GM10847 (cell line): ENCODE data around the gene BCAS3.

Experiments used
- POLR2A ChIP-seq: IDR thresholded peaks from 2 replicates; pipeline ENCODE4 v1.6.1; 2011; ENCODE audit not compliant: insufficient read length; ENCODE audit errors: extremely low read depth

BCAS3 gene

GRCh38 chr17:60720763-60721531, 43.3 kb downstream of the BCAS3 start:
- TF ChIP-seq POLR2A: no peak

- no peak for TF ChIP-seq POLR2A
Measured at GRCh38 chr17:60724647-60725046, 47.0 kb downstream of the BCAS3 start.

GRCh38 chr17:60729854-60730253, 52.2 kb downstream of the BCAS3 start:
- no peak for TF ChIP-seq POLR2A

- no peak for TF ChIP-seq POLR2A
Measured at GRCh38 chr17:60730273-60730672, 52.6 kb downstream of the BCAS3 start.

GRCh38 chr17:60738287-60738686, 60.6 kb downstream of the BCAS3 start:
- no peak for TF ChIP-seq POLR2A

GRCh38 chr17:60740584-60740983, 62.9 kb downstream of the BCAS3 start:
- no peak for TF ChIP-seq POLR2A

- TF ChIP-seq POLR2A: no peak
Measured at GRCh38 chr17:60741031-60741430, 63.4 kb downstream of the BCAS3 start.

GRCh38 chr17:60743282-60743681, 65.6 kb downstream of the BCAS3 start:
- no peak for TF ChIP-seq POLR2A

GRCh38 chr17:60743799-60744198, 66.1 kb downstream of the BCAS3 start:
- no peak for TF ChIP-seq POLR2A

- TF ChIP-seq POLR2A: no peak
Measured at GRCh38 chr17:60744355-60744966, 66.8 kb downstream of the BCAS3 start.

- no peak for TF ChIP-seq POLR2A
Measured at GRCh38 chr17:60745544-60745943, 67.9 kb downstream of the BCAS3 start.

- TF ChIP-seq POLR2A: no peak
Measured at GRCh38 chr17:60747069-60747808, 69.6 kb downstream of the BCAS3 start.

- no peak for TF ChIP-seq POLR2A
Measured at GRCh38 chr17:60748204-60748603, 70.6 kb downstream of the BCAS3 start.

GRCh38 chr17:60749050-60749449, 71.4 kb downstream of the BCAS3 start:
- TF ChIP-seq POLR2A: no peak

GRCh38 chr17:60749708-60750107, 72.1 kb downstream of the BCAS3 start:
- TF ChIP-seq POLR2A: no peak

GRCh38 chr17:60750640-60751039, 73.0 kb downstream of the BCAS3 start:
- no peak for TF ChIP-seq POLR2A
